GM19238 (cell line): ENCODE results near the gene IFNAR1.
A peak's percentile ranks its signal among the peaks of the same experiment; 100 is the strongest.

ENCODE experiments used
- DNase-seq: peaks from one replicate; pipeline ENCODE4 v3.0.0; 2011; ENCODE audit warnings: low spot score; ENCODE audit not compliant: insufficient read length

The IFNAR1 gene

DNA sequence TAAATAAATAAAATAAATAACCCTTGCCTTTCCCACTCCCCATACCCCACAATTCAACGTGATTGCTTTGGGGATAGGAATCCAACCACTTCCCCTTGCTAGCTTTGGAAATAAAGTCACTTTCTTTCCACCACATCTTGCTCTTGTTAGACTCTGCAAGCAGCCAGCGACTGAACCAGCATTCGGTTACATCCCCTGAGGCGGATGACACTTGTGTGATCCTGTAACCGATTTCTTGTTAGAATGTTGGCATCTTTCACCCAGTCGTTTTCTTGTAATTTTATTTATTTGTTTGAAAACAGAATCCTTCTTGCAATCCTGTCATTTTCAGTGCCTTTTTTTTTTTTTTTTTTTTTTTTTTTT, 76.8 kb downstream of the IFNAR1 start:
- no peak for DNase-seq

GRCh38 chr21:33402001-33402979, 77.5 kb downstream of the IFNAR1 start:
- peak; percentile 56 for DNase-seq

DNA sequence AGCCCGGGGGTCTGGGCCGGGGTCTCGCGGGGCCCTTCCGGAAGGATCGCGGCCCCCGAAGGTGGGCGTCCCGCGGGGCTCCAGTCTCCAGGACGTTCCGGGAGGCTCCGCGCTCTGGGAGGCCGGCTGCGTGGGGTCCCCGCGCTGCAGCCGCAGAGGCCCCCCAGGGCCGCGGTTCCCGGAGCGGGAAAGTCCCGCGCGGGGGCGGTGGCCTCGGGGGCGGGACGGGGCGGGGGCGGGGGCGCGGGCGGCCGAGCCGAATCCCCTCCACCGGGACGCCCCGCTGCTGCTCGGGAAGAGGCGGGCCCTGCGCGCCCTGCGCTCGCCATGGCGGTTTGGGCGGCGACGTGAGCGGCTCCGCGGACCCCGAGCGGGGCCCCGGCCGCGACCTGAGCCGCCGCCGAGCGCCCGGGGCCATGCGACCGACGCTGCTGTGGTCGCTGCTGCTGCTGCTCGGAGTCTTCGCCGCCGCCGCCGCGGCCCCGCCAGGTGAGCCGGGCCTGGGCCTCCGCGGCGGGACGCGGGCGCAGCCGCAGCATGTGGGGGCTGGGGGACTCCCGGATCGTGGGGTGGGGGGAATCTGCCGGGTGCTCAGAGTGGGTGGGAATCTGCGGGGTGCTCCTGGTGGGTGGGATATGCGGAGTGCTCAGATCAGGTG, 78.5 kb downstream of the IFNAR1 start, which contains the start of gene IFNGR2:
IFNGR2 (plus strand) TSS at position 286 of the 658 bp plus-strand sequence; CDS start at position 417, 131 bp downstream.
- peak; percentile 68 for DNase-seq

DNA sequence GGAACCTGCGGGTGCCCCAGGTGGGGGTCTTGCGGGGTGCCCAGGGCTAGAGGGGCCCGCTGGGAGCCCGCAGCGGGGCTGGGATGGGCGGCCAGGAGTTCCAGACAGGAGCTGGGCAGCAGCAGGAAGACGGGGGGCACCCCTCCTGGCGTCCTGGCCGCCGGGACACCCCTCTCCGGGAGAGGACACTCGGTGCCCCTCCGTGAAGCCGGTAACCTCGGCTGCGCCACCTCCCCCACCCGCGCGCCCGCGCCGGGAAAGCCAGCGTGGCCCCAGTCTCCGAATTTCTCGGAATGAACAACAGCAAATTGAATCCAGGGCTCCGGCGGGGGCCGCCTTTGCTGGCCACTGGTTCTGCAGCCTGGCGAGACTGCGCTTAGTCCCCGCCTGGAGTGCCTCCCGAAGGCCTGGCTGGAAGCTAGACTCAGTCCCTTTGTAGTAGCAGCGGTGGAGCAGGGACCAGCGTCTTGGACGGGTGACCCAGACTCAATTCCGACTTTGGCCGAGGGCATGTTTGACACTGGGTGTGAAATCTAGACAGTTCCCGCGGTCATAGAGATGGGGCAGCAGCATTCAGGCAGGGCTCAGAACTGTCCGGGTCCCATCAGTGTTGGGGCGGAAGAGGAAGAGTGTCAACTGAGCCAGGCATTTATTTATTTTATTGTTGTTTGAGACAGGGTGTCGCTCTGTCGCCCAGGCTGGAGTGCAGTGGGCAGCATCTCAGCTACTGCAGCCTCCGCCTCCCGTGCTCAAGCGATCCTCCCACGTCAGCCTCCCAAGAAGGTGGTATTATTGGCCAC, 79.2 kb downstream of the IFNAR1 start:
- no peak for DNase-seq

DNA sequence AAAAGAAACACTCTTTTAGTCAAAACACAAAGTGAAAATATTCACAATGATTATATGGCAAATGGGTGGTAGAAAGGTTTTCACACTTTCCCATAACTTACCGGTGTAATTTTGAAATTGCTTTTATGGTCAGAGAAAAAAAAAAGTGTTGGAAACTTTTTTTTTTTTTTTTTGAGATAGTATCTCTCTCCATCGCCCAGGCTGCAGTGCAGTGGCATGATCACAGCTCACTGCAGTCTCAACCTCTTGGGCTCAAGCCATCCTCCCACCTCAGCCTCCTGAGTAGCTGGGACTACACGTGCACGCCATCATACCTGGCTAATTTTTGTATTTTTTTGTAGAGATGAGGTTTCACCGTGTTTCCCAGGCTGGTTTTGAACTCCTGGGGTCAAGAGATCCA, 81.7 kb downstream of the IFNAR1 start:
- DNase-seq, result no peak
